Measurements from ENCODE around the gene WDR70.
"Not testable (repeated sequence)": the region's sequence is repeated elsewhere in the genome, so short reads cannot be mapped to it uniquely, and the experiment has no call there.

The WDR70 gene

DNA sequence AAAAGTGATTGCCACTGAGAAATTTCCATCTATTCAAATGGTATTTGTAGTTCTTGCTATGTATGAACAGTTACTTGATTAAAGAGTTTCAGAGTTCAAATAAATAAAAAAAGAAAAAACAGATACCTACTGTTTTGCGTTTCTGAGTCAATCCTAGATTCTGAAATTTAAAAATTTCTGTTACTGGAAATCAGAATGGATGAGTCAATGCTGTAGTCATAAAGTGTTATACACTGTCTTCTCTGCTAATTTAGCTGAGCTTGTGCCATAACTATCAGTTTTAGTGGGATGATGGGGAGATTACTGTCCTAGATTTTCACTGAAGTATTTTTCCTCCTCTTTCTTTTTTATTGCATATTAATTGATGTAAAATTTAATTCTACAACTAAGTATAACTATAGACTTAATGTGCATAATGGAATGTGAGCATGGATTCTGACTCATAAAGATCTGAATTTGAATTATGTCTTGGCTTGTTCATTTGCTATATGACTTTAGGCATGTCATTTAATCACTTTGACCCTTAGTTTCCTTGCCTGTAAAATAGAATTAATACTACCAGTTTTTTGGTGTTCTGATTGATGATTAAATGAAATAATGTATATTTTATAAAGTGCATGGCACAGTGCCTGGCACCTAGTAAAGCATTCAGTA lies 75.4 kb downstream of the WDR70 start:
- not testable (repeated sequence) for DNase-seq

DNA sequence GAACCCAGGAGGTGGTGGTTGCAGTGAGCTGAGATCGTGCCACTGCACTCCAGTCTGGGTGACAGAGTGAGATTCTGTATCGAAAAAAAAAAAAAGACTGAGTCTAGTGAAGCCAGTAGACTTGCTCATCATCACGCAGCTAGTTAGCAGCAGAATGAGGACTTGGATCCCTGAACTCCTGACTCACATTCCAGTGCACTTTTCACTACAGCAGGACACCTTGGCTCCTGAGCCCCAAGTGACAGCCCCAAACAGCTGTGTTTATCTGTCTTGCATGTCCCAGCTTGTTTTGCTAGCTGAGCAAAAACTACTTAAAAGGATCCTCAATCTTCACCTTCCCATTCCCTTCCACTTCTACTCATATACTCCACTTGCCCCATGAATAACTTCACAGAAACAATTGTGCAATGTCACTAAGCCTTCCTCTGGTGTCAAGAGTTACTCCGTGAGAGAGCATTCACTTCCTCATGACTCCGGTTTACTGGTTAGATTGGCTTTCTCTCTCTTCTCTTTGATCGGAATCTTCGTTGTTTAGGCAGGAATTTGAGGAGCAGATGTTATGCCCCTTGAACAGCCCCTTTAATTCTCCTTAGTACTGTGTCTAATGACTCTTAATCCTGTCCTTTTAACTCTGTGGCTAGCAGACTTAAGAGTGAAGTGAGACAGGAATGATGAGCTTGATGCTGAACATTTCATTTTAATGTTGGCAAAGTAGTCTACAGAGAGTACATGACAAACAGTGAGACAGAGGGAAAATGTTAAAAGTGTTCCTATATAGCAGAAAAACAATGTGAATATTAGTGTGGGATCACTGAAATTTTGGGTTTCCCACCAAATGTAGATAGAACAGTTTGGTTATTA lies 84.3 kb downstream of the WDR70 start:
- DNase-seq = not testable (repeated sequence)

DNA sequence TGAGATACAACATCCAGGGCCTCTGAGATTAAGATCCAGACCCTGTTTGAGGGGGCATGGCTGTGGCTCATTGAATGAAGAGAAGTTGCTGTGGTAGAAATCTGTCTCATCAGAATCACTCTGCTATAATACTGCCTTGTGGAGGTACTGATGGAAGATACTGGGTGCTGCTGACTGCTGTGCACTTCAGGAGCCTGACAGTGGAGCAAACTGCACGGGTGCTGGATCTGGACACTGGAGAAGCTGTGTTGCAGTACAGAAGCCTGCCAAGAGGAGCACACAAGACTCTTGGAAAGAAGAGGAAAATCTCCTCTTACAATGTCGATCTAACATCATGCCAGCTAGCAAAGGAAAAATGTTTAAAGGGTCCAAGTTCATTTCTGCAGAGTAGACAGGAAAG lies 85.5 kb downstream of the WDR70 start:
- DNase-seq = not testable (repeated sequence)

DNA sequence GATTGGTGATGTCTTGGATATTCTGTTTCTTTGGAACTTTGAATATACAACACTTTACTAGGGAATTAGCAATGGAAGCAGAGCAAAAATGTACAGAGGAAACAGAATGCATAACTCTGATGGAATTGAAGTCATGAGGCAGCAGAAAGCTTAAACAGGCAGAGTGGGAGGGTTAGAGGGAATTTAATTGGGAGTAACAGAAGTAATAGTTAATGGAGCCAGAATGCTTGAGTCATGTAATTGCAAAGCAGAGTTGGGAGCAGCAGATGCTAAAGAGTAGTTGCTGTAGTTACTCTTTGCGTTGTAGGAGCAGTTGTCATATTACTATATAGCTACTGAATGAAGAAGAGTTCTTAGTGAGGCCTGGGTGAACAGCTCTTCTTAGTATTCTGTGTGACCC lies 90.3 kb downstream of the WDR70 start:
- not testable (repeated sequence) for DNase-seq

DNA sequence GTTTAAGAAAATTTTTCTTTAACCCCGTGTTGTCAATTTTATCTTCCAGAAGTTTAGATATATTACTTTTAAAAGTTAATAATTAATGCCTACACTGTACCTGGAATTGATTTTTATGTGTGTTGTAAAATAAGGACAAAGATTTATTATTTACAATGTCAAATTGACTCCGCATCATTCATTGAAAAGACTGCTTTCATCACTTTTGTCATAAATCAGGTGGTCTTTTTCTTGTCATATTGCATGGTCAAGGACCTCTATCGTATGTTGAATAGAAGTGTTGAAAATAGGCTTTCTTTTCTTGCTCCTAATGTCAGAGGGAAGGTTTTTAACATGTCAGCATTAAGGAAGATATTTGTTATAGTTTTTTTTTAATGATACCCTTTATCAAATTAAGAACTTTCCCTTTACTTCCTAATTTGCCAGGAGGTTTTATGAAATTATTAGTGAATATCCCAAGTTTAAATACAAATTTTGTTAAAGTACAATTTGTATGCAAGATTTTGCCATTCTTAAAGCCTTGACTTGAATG lies 92.6 kb downstream of the WDR70 start:
- no peak for DNase-seq

DNA sequence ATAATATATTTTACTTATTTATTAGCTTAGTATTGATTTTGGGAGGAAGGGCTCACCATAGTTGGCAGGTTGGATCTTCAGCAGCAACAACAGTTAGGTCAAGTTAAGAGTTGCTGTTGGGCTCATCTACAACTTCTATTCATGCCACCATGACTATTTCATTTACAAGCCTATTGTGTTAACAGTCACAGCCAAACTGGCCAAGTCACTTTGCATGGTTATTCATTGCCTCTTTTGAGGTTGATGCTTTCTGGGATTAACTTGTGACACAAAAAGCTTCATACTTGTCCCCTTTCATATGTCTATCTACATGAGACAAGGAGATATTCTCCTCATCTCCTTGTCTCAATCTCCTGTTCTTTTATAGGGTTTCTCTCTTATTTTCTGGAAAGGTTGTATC lies 98.3 kb downstream of the WDR70 start:
- DNase-seq = no peak

DNA sequence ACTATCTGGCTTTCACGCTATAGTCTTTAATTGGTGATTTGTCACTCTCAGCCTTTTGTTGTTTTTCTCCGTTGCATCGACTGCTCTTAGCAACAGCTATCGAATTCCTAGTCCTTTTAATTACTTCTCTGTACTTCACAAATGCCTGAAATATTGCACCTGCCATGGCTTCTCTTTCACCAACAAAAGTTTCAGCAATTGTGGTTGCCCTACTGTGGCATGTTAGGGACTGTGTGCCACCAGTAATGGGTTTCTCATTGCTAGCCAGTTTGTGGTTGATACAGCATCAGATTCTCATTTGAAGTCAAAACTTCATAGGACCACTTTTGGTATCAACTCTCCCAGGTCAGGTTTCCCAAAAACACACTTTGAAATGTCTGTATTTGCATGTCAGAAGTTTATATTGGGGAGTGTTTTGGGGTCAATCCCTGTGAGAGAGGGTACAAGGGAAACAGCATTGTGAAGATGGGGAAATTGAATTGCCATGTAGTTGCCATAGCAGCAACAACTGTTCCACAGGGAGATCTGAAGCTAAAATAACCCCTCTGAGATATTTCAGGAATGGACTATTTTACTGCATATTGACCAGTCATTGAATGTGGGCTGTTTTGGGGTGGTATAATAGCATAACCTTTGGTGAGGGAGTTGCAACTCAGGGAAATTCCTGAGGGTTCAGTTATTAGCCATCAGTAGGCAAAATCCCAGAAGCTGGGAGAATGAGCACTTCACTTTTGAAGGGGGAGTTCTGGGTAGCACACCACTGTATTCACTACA lies 99.2 kb downstream of the WDR70 start:
- no peak for DNase-seq

DNA sequence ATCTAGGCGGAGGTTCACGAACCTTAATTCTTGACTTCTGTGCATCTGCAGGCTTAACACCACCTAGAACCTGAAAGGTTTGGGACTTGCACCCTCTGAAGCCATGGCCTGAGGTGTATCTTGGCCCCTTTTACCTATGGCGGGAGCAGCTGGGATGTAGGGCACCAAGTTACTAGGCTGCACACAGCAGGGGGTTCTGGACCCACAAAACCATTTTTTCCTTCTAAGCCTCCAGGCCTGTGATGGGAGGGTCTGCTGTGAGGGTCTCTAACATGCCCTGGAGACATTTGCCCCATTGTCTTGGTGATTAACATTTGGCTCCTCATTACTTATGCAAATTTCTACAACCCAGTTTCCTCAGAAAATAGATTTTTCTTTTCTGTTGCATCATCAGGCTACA lies 102.3 kb downstream of the WDR70 start:
- DNase-seq = not testable (repeated sequence)

DNA sequence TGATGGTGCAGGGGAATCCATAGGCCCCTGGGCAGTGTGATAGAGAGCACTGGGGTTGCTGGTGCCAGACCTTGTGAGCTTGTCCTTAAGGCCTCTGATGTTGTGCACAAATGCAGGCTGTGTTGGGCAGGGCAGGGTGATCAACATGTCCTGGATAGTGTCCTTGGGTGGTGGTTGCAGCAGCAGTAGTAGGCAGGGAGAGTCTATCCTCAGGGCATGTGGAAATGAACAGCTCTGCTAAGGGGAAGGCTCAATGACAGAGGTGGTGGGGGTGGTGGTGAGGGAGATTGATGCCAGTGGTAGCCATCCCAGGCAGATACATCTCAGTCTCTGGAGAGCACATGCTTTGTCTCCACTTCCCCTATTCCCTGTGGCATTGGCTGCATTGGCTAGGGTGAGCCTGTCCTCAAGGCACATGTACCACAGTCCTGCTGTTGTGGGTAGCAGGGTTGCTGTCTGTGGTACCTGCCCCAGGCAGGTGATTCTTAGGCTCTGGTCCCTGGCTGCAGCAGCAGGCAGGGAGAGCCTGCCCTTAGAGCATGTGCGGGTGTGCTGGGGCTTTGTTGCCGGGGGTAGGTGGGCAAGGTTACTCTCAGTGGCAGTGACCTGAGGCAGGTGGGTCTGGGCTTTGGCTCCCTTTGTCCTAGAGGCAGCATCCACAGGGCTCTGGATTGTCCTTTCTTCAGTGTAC lies 111.1 kb downstream of the WDR70 start:
- no peak for DNase-seq

DNA sequence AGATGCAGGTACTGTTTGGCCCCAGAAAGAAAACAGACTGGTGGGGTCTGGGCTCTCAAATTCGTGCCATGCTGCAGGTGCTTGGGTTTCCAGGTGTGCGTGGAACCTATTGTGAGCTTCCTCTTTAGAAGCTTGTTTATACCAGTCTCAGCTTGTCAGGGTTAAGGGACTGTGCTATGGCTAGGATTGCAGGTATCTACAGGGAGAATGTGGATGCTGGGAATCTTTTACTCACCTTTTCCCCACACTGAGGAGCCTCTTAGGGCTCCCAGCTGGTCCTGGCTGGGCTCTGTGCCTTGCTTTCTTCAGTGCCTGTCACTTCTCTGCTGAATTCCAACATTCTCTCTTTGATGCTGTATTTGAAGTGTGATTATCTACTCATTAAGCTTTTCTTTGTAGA lies 111.8 kb downstream of the WDR70 start:
- no peak for DNase-seq

DNA sequence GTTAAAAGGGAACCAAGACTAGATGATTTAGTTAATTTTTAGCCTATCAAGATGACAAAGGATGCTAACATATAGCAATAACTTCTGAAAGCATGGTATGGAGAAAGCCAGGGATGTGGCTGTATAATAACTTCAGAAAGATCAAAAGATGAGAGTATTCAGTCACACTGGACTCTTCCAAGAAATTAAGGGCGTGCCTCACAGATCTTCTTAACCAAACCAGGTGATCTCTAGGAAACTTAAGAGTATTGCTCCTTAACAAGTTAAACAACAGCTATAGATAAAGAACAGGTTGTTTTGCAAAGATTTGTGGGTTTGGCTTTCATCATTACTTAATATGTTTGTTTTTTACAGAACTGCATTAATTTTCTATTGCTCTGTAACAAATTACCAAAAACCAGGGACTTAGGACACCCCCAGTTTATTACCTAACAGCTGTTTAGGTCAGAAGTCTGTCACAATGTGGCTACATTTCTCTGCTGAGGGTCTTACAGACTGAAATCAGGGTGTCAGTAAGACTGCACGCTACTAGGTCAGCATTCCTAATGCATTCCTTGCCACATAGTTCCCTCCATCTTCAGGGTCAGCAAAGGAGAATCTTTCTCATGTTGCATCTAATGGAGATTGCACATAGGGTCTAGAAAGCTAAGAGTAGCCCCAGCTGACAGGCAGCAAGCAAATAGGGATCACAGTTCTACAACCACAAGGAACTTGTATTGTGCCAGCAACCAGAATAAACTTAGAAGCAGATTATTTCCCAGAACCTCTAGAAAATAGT lies 113.8 kb downstream of the WDR70 start:
- no peak for DNase-seq

DNA sequence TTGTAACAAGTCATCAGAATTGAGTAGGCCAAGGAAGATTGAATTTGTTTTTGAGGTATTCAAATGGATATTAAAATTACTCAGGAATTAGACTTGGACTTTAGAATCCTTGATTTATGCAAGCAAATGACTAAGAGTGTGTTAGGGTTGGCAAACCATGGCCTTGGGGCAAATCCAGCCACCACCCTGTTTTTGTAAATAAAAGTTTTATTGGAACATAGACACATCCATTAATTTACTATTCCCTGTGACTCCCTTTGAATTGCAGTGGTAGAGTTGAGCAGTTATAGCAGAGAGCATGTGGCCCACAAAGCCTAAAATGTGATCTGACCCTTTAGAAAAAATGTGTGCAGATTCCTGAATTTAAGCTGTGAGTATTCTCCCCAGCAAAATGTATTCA lies 115.6 kb downstream of the WDR70 start:
- no peak for DNase-seq

DNA sequence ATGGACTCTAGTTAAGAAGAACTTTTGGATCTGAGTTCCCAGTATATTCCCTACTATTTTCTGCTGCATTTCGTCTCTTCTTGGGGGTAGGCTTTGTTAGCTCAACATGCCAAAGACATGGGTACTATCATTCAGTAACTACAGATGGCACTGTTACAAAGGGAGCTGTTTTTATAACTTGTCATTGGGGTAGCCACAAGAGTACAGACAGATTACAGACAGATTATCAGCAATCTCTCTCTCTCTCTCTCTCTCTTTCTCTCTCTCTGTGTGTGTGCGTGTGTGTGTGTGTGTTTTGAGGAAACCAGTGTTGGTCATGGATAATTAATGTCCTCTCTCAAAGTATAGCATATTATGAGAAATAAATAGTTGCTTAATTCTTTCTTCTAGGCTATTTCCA lies 116.1 kb downstream of the WDR70 start:
- no peak for DNase-seq

DNA sequence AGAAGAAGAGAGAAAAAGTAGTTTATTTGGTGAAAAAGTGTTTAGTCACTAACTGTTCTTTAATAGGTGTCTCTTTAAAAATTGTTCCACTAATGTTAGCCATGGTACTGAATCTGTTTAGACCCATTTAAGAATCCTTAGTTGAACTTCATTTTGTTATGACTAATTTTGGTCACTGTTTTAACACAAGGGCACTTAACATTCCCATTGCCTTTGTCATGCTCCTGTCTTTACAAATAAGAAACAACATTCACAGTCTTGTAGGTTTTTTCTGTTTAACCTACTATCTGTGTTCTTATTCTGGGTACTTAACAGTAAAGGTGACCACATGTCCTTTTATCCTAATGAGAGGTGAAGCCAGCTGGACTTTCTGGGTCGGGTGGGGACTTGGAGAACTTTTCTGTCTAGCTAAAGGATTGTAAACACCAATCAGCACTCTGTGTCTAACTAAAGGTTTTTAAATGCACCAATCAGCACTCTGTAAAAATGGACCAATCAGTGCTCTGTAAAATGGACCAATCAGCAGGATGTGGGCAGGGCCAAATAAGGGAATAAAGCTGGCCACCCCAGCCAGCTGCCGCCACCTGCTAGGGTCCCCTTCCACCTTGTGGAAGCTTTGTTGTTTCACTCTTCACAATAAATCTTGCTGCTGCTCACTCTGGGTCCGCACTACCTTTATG lies 116.7 kb downstream of the WDR70 start:
- no peak for DNase-seq

DNA sequence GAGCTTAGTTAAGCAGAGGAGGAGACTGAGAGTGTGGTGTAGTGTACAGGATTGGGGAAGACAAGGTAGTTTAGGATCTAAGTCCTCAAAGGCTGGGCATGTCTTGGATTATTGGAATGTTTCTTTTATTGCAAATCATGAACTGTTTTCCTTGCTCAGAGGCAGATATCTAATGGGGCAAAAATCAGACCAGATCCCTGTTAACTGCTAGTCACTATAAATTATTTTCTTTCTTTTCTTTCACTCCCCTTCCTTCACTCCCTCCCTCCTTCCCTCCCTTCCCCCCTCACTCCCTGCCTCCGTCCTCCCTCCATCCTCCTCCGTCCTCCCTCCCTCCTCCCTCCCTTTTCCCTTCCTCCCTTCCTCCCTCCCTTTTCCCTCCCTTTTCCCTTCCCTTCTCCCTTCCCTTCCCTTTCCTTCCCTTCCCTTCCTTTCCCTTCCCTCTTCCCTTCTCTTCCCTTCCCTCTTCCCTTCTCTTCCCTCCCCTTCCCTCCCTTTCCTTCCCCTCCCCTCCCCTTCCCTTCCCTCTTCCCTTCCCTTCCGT lies 117.9 kb downstream of the WDR70 start:
- no peak for DNase-seq

DNA sequence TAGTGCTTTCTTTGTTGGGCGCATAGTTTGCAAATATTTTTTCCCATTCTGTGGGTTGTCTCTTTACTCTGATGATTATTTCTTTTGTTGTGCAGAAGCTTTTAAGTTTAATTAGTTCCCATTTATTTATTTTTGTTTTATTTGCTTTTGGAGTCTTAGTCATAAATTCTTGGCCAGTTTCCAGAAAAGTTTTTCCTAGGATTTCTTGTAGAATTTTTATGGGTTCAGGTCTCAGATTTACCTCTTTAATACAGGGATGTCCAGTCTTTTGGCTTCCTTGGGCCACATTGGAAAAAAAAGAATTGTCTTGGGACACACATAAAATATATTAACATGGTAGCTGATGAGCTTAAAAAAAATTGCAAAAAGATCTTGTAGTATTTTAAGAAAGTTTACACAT lies 122.0 kb downstream of the WDR70 start:
- no peak for DNase-seq

DNA sequence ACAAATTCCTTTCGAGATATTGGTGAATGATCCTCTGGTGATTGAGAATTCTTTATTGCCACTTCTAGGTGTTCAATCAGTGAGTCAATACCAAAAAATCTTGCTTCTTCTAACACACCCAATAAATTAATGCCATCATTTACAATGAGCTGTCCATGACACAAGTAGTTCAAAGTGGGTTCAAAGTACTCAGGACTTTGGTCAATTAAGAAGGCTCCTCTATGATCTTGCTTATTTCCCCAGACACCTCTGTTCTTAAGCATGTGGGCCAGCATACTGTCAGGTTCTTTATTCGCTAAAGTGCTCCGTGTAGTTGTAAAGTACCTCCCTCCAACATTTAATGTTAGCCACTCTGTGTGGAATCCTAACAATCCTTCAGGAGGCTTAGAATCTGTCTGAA lies 127.1 kb downstream of the WDR70 start:
- no peak for DNase-seq

DNA sequence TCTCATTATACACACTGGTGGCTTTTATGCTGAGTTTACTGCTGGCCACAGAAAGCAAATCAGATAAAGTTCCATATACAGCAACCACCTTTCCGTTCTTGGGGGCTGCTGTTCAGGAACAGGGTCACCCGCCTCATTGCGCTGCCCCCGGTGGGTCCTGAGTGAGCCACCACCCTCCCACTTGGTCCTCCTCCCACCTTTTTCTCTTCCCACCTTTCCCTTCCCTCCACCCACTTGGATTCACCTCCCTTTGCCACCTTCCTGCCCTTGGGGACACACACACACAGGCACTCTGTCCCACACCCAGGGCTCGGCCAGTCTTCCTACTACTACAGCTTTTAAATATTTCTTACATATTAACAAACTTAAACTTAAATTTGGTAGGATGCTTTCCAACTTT lies 127.6 kb downstream of the WDR70 start:
- DNase-seq = no peak

DNA sequence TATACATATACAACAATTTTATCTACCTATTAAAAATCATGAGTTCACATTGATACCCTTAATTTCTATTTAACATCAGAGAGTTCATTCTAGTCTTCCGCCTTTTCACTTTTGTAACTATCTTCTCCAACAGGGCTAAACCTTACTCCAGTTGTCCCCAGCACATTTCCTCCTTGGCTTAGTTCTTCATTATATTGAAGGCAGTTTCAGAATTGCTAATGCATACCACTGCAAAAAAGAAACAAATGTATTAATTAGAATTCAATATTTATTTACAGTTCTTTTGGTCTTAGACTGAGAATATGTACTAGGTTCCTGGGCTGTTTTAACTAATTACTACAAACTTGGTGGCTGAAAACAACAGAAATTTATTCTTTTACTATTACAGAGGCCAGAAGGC lies 132.5 kb downstream of the WDR70 start:
- DNase-seq = no peak

DNA sequence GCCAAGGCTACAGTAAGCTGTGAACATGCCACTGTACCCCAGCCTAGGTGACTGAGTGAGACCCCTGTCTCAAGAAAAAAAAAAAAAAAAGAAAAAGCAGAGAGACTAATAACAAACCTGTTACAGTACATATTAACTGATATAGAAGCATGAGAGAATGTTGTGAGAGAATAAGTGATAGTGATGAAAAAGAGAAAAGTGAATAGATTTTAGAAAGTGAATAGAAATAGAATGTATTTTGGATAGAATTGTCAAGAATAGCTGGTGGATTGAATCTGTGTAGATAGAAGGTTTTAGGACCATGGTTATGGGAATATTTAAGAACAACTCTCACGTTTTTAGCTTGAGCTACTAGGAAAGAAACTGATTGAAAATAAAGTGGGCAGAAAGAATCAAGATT lies 135.8 kb downstream of the WDR70 start:
- no peak for DNase-seq

DNA sequence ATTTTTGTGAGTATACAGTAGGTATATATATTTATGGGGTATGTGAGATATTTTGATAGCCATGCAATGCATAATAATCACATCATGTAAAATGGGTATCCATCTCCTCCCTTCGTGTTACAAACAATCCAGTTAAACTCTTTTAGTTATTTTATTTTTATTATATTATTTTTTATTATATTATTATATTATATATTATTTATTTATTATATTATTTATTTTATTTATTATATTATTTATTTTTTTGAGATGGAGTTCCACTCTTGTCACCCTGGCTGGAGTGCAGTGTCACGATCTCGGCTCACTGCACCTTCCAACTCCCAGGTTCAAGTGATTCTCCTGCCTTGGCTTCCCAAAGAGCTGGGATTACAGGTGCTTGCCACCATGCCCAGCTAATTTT lies 138.6 kb downstream of the WDR70 start:
- no peak for DNase-seq

Data from activated CD4-positive, alpha-beta T cell treated with anti-CD3 and anti-CD28 coated beads for 4 hours (primary cell).